ENCODE results near the gene TAL1.

The TAL1 gene

DNA sequence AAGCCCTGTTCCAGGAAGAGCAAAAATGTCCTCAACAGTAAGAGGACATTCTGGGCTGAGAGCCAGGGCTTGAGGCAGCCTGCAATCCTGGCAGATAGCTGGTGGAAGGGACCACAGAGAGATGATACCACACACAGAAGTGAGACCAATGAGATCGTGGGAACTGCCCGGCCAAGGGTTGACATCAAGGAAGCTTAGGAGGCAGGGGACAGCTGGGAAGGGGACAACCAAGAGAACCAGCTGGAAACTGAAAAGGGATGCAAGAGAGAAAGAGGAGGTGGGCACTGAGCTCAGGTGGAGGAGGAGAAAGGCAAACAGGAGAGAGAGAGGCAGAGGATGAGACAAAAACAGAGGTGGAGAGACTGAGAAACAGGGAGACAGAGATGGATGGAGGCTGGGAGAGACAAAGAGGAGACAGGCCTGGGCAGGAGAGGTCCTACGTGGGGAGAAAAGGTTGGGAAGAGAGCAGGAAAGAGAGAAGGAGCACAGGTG lies 51.4 kb downstream of the TAL1 start:
- no peak for DNase-seq
- Mint-ChIP-seq H3K4me3 (no peak overlapping the region), H3K9me3 (no peaks in the 10 kb centered on the region), H3K36me3 (ENCODE audit: low read depth) (no peaks in the 10 kb centered on the region), H3K27ac (no peak overlapping the region), H3K27me3 (ENCODE audit: low read depth, poor library complexity) (peaks cover 63% of the 10 kb centered on the region), H3K4me1 (peaks cover 21% of the 10 kb centered on the region)
- no peak for TF ChIP-seq CTCF (IDR thresholded peaks at IDR 0.05)

DNA sequence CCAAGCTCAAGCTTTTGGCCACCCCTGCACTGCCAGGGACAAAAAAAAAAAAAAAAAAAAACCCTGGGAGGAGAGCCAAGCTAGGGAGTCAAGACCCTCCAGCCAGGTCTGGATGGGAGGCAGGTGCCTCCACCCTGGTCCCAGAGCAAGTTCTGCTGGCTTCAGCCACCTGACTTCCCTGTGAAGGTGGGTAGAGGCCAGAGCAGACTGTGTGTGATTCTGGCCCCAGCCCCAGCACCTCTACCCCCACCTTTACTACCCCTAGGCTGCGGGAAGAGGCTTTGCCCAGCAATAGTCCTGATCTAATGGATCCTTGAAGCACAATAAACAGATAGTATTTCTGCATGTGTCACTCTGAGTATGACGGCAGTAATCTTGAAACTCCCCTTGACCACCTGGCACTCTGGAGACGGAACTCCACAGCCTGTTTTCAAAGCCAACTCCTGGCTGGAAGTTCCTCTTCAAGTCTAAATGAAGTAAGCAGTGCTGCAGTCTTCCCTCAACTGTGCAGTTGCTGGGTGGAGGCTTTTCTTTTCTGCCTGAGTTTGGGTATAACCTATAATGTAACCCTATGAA lies 51.9 kb downstream of the TAL1 start:
- Mint-ChIP-seq H3K9me3 (no peaks in the 10 kb centered on the region), H3K4me3 (no peak overlapping the region), H3K4me1 (peaks cover 21% of the 10 kb centered on the region), H3K27me3 (ENCODE audit: low read depth, poor library complexity) (peaks cover 60% of the 10 kb centered on the region), H3K27ac (no peak overlapping the region), H3K36me3 (ENCODE audit: low read depth) (no peaks in the 10 kb centered on the region)
- DNase-seq, result no peak
- no peak for TF ChIP-seq CTCF (IDR thresholded peaks at IDR 0.05)

DNA sequence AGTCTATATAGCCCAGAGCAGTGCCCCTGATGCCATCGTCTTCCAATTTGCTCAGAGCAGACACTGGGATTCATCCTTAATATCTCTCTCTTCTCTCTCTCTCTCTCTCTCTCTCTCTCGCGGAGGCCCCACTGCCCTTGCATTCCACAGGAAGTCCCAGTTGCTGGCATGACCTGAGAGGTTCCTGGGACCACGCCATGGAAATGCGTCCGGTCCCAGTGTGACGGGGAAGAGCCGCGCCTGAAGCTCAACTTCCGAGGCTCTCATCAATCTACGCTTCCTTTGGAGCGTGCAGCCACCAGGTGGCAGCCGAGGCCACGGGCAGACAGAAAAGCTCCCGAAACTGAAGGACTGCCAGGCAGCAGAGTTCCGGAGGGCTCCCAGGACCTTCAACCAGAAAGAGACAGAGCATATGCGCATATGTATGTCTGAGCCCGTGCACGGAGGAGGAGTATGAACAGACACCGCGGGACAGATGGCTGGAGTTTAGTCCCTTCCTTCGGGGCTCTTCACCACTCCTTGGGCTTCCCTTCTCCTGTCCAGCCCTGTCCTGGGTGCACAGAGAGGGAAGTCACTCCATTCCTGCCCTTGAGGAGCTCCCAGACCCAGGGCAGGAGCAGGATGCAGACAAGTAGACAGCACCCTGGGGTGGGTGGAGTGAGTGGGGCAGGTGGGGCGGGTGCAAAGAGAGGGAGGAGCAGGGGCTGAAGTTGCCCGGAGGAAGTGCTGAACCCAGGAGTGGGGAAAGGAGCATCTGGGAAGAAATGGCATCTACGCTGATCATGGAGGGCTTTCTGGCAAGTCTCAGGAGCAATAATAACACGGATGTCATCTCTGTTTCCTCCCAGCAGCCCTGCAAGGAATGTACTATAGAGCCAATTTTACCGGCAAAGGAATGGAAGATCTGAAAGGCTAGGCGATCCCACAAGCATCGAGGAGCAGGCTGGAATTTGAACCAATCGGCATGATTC lies 52.7 kb downstream of the TAL1 start:
- no peak overlapping the region for H3K27ac Mint-ChIP-seq
- peak overlapping the region; percentile 84 for H3K4me3 Mint-ChIP-seq
- H3K9me3 Mint-ChIP-seq, result no peaks in the 10 kb centered on the region
- no peaks in the 10 kb centered on the region for H3K36me3 Mint-ChIP-seq (ENCODE audit: low read depth)
- H3K27me3 Mint-ChIP-seq (ENCODE audit: low read depth, poor library complexity), result peaks cover 58% of the 10 kb centered on the region
- peak; percentile 83 for TF ChIP-seq CTCF (IDR thresholded peaks at IDR 0.05)
- DNase-seq, result peak; percentile 89
- H3K4me1 Mint-ChIP-seq, result peaks cover 21% of the 10 kb centered on the region

DNA sequence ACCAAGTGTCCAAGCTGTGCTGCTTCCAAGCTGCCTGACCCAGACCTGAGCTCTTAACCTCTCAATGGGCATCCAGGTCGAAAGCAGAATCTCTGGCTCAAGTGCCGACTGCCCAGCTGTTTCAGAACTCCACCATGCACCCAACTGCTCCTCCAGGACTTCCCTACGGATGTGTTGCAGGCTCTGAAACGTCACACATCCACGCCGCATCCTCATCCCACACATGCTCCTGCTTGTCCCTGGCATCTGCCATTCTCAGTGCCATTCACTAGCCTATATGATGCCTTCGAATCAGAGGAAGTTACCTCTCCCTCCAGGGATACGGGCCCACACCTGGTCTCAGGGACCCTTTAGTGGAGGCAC lies 53.4 kb downstream of the TAL1 start:
- Mint-ChIP-seq H3K4me1 (peaks cover 21% of the 10 kb centered on the region), H3K27me3 (ENCODE audit: low read depth, poor library complexity) (peaks cover 54% of the 10 kb centered on the region), H3K27ac (no peak overlapping the region), H3K4me3 (peak overlapping the region; percentile 84), H3K36me3 (ENCODE audit: low read depth) (no peaks in the 10 kb centered on the region), H3K9me3 (no peaks in the 10 kb centered on the region)
- TF ChIP-seq CTCF (IDR thresholded peaks at IDR 0.05), result no peak
- DNase-seq, result no peak

GRCh38 chr1:47178020-47178419 lies 54.0 kb downstream of the TAL1 start:
- DNase-seq, result no peak
- TF ChIP-seq CTCF (IDR thresholded peaks at IDR 0.05), result no peak
- Mint-ChIP-seq H3K4me1 (peaks cover 21% of the 10 kb centered on the region), H3K9me3 (no peaks in the 10 kb centered on the region), H3K4me3 (no peak overlapping the region), H3K27me3 (ENCODE audit: low read depth, poor library complexity) (peaks cover 51% of the 10 kb centered on the region), H3K36me3 (ENCODE audit: low read depth) (no peaks in the 10 kb centered on the region), H3K27ac (no peak overlapping the region)

All from nephron progenitor cell (in vitro differentiated cells).